ENCODE data around the gene BCL2L14. TPM values are rescaled to one million over a fixed set of nuclear protein-coding genes. Genes with fewer than 3 reads are reported as not detected.

BCL2L14 gene
- not detected in 2 replicates for total RNA-seq (2022)
- Bru-seq, nascent RNA = not detected
- BruChase-seq, experiment 1, labeled RNA remaining after a 6-hour chase = percentile 2 among the genes with signal in this experiment
- percentile 2 among the genes with signal in this experiment for BruChase-seq, experiment 2, labeled RNA remaining after a 2-hour chase
- long read RNA-seq, partial matches to known transcripts = 0 of 4 reads
- long read RNA-seq, other reads (novel, unspliced or antisense) = 4 of 4 reads

DNA sequence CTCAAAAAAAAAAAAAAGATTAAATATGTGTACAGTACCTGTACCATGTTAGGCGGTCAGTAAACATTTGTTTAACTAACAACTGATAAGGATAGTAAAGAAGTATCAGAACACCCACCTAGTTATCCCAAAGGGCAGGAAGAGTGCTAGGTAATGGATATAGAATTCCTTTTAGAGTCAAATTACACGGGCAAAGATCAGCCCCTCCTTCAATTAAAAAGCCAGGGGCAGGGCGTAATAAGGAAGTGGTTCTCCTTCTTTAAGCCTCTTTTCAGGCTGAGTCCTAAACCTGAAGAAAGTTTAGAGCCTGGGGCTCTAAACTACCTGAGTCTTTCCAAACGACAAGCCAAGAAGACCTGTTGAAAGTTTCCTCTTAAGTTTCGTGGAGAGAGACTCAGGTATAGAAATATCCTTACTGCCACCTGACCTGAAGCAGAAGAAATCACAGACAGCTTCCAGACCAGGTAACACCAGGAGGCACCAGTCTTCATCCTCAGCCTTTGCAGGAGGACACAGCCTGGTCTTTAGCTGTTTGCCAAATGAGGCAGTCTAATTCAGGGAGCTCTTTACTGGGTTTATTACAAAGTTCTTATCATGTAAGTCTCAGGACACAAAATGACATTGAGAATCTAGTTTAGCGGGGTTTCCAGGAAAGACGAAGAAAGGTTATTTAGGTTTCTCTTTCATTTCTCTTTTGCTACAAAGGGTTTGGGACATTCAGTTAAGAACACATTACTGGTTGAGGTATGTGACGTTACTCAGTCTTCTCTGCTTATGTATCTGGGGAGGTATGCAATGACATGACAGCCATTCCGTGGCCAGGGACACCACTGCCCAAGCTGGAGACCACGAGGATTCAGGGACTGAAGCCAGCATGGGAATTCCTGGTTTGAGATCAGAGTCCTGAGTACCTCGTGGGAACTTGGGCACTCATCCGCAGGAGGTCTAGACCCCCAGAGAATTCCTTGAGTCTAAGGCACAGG is at the start of gene BCL2L14:
Gene BCL2L14, plus strand, starts transcription at position 266 of the 983 bp plus-strand sequence. CDS start 8,367 bp downstream, outside the sequence.
- Mint-ChIP-seq H3K9me3 (ENCODE audit: unreplicated experiment) (no peaks in the 10 kb centered on the region), H3K27me3 (ENCODE audit: insufficient read depth, unreplicated experiment) (peaks cover 15% of the 10 kb centered on the region), H3K27ac (ENCODE audit: low read depth, unreplicated experiment) (no peak within 1 kb of the TSS), H3K4me1 (ENCODE audit: insufficient read depth, unreplicated experiment) (no peaks in the 10 kb centered on the region), H3K36me3 (ENCODE audit: insufficient read depth, unreplicated experiment) (no peaks in the 10 kb centered on the region), H3K4me3 (ENCODE audit: unreplicated experiment) (no peak within 1 kb of the TSS)
- peak; percentile 14 for DNase-seq (ENCODE audit: unreplicated experiment)
- ChIA-PET CTCF (interaction anchor here (0.8 to 1.1 kb wide), 2 partner anchors 208 to 256 kb away, joined by 4 read pairs; no protein-coding TSS in a partner anchor), POLR2A (no interaction called here)
- intact Hi-C loops (cut with micrococcal nuclease) = no loop called here
- TF ChIP-seq, protein P1, sequence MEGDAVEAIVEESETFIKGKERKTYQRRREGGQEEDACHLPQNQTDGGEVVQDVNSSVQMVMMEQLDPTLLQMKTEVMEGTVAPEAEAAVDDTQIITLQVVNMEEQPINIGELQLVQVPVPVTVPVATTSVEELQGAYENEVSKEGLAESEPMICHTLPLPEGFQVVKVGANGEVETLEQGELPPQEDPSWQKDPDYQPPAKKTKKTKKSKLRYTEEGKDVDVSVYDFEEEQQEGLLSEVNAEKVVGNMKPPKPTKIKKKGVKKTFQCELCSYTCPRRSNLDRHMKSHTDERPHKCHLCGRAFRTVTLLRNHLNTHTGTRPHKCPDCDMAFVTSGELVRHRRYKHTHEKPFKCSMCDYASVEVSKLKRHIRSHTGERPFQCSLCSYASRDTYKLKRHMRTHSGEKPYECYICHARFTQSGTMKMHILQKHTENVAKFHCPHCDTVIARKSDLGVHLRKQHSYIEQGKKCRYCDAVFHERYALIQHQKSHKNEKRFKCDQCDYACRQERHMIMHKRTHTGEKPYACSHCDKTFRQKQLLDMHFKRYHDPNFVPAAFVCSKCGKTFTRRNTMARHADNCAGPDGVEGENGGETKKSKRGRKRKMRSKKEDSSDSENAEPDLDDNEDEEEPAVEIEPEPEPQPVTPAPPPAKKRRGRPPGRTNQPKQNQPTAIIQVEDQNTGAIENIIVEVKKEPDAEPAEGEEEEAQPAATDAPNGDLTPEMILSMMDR (IDR thresholded peaks at IDR 0.05; ENCODE audit: unreplicated experiment) = no peak
- BruUV-seq (replicated peaks) = no TSS peak

- H3K36me3 Mint-ChIP-seq (ENCODE audit: insufficient read depth, unreplicated experiment) = no peaks in the 10 kb centered on the region
- no peak overlapping the region for H3K4me3 Mint-ChIP-seq (ENCODE audit: unreplicated experiment)
- peaks cover 9% of the 10 kb centered on the region for H3K4me1 Mint-ChIP-seq (ENCODE audit: insufficient read depth, unreplicated experiment)
- no peaks in the 10 kb centered on the region for H3K27me3 Mint-ChIP-seq (ENCODE audit: insufficient read depth, unreplicated experiment)
- DNase-seq (ENCODE audit: unreplicated experiment) = no peak
- intact Hi-C loops (cut with micrococcal nuclease) = no loop called here
- no TSS peak for BruUV-seq (replicated peaks)
- POLR2A ChIA-PET = interaction anchor here (0.6 kb wide), 1 partner anchor 13 kb away, joined by 3 read pairs; no protein-coding TSS in a partner anchor
- CTCF ChIA-PET = interaction anchor here (0.6 to 3.1 kb wide), 2 partner anchors 11 to 142 kb away, joined by 3 to 9 read pairs; no protein-coding TSS in a partner anchor
- no peak overlapping the region for H3K27ac Mint-ChIP-seq (ENCODE audit: low read depth, unreplicated experiment)
- TF ChIP-seq, protein P1 (IDR thresholded peaks at IDR 0.05; ENCODE audit: unreplicated experiment) = no peak
- H3K9me3 Mint-ChIP-seq (ENCODE audit: unreplicated experiment) = no peaks in the 10 kb centered on the region
Measured at GRCh38 chr12:12022306-12022936, 48.3 kb upstream of the BCL2L14 start.

DNA sequence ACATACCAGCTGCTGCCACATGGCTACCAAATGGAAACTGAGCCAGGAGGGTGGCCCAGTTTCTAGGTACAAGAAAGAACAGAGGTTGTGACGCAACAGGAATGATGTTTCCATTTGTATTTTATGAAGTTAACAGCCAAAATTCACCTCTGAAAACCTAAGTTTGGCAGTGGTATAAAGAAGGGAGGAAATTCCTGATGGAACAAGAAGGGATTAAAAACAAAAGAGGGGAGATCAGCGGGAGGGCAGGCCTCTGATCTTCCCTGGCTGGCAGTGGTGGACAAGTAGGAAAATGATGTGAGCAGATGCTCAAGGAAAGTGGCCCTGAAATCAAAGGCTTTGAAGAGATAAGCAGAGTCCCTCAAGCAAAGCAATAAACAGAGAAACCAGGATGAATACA is 47.3 kb upstream of the BCL2L14 start:
- H3K36me3 Mint-ChIP-seq (ENCODE audit: insufficient read depth, unreplicated experiment) = no peaks in the 10 kb centered on the region
- no peak overlapping the region for H3K27ac Mint-ChIP-seq (ENCODE audit: low read depth, unreplicated experiment)
- H3K9me3 Mint-ChIP-seq (ENCODE audit: unreplicated experiment) = no peaks in the 10 kb centered on the region
- intact Hi-C loops (cut with micrococcal nuclease) = no loop called here
- ChIA-PET POLR2A (no interaction called here), CTCF (no interaction called here)
- H3K4me1 Mint-ChIP-seq (ENCODE audit: insufficient read depth, unreplicated experiment) = peaks cover 5% of the 10 kb centered on the region
- no peak for DNase-seq (ENCODE audit: unreplicated experiment)
- no peaks in the 10 kb centered on the region for H3K27me3 Mint-ChIP-seq (ENCODE audit: insufficient read depth, unreplicated experiment)
- H3K4me3 Mint-ChIP-seq (ENCODE audit: unreplicated experiment) = no peak overlapping the region
- BruUV-seq (replicated peaks) = no TSS peak
- TF ChIP-seq, protein P1 (IDR thresholded peaks at IDR 0.05; ENCODE audit: unreplicated experiment) = no peak
